ENCODE measurements around the gene STARD3NL.

- TF ChIP-seq GATA2 (IDR thresholded peaks at IDR 0.05; ENCODE audit: low read depth, low read length): no peak
- TF ChIP-seq GATA3 (IDR thresholded peaks at IDR 0.05; ENCODE audit: low read depth, low read length): no peak
Observed at GRCh38 chr7:38138171-38138570, 39.9 kb upstream of the STARD3NL start.
